Cerebellar nuclear complex (tissue), 1 donor: ENCODE results near the gene GLE1.
"Not testable (repeated sequence)": the region's sequence is repeated elsewhere in the genome, so short reads cannot be mapped to it uniquely, and the experiment has no call there.

Experiments
- DNase-seq, 2 experiments: peaks; one replicate each; lab custom pipeline; 2025; lab: John Stamatoyannopoulos, UW

The GLE1 gene

GRCh38 chr9:128552744-128553440 is 48.4 kb downstream of the GLE1 start:
- peak in 1 of 2 experiments; percentile 37 for DNase-seq

- DNase-seq: no peak
Measured at GRCh38 chr9:128553728-128554127, 49.2 kb downstream of the GLE1 start.

GRCh38 chr9:128554155-128554862 is 49.8 kb downstream of the GLE1 start:
- DNase-seq: no peak

GRCh38 chr9:128555180-128555721 is 50.7 kb downstream of the GLE1 start:
- DNase-seq: no peak

- DNase-seq: no peak
Measured at GRCh38 chr9:128556276-128556675, 51.8 kb downstream of the GLE1 start.

- no peak for DNase-seq
Measured at GRCh38 chr9:128556926-128557634, 52.6 kb downstream of the GLE1 start.

- DNase-seq: peak in 1 of 2 experiments; percentile 54
Measured at GRCh38 chr9:128558431-128559310, 54.2 kb downstream of the GLE1 start.

GRCh38 chr9:128565578-128565977 is 61.1 kb downstream of the GLE1 start:
- DNase-seq: no peak

GRCh38 chr9:128568470-128569078 is 64.1 kb downstream of the GLE1 start:
- no peak for DNase-seq

- no peak for DNase-seq
Measured at GRCh38 chr9:128575469-128575868, 71.0 kb downstream of the GLE1 start.

GRCh38 chr9:128575916-128576315 is 71.4 kb downstream of the GLE1 start:
- no peak for DNase-seq

GRCh38 chr9:128577206-128577605 is 72.7 kb downstream of the GLE1 start:
- DNase-seq: no peak

- DNase-seq: no peak
Measured at GRCh38 chr9:128579194-128579593, 74.7 kb downstream of the GLE1 start.

- DNase-seq: no peak
Measured at GRCh38 chr9:128580731-128581130, 76.2 kb downstream of the GLE1 start.

- not testable (repeated sequence) for DNase-seq
Measured at GRCh38 chr9:128585155-128585554, 80.6 kb downstream of the GLE1 start.

- DNase-seq: not testable (repeated sequence)
Measured at GRCh38 chr9:128586934-128587333, 82.4 kb downstream of the GLE1 start.

GRCh38 chr9:128587453-128587852 is 82.9 kb downstream of the GLE1 start:
- DNase-seq: no peak

GRCh38 chr9:128588581-128589233 is 84.2 kb downstream of the GLE1 start:
- no peak for DNase-seq
